H7 (cell line): Measurements from ENCODE around the gene GARIN6. TPM values are rescaled to one million over a fixed set of nuclear protein-coding genes. Genes with fewer than 3 reads are reported as not detected.
"Not testable (repeated sequence)": the region's sequence is repeated elsewhere in the genome, so short reads cannot be mapped to it uniquely, and the experiment has no call there.

Experiments
- DNase-seq: peaks from one replicate; pipeline ENCODE4 v3.0.0; 2012
- H3K27me3 ChIP-seq: 2 replicates; pipeline ENCODE4 v1.6.0; 2011; ENCODE audit warnings: mild to moderate bottlenecking, low read length; ENCODE audit not compliant: control insufficient read depth, insufficient read depth
- H3K36me3 ChIP-seq: replicated peaks from 2 replicates; pipeline ENCODE4 v1.5.1; 2011; ENCODE audit warnings: low read length; ENCODE audit not compliant: control insufficient read depth, insufficient read depth
- H3K4me3 ChIP-seq: 2 replicates; pipeline ENCODE4 v1.5.1; 2011; ENCODE audit warnings: low read depth, mild to moderate bottlenecking, control low read depth, low read length, moderate library complexity; ENCODE audit not compliant: insufficient read depth
- total RNA-seq: library from RNA; depleted of rRNA; stranded (reverse); fragments of >200 nt; shearing (Covaris generic); gene quantifications from 2 replicates; pipeline ENCODE4 v1.2.3, GENCODE V29; 2014; rRNA removed

GARIN6 gene
- not detected in 2 replicates for total RNA-seq

DNA sequence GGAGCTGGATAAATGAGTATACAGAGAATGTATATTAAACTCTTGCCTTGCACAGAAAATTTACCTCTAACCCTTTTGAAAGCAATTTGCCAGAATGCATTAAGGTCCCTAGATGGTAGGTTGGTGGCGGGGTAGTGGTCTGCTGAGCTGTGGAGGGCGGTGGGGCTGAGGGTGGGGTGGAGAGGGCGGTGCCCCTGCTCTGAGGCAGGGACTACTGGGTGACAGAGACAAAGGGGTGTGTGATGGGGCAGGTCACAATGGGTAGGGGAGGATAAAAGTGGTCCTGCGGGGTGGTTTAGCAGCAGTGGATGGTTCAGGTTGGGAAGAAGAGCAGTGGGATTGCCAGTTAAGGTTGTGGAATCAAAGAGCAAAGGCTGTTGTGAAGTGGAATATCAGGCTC, at the start of gene GARIN6:
Gene GARIN6 (plus strand): TSS at position 301 of the 400 bp plus-strand sequence. CDS start 422 bp downstream, outside the sequence.
- Histone ChIP-seq H3K27me3 (no peaks in the 10 kb centered on the region), H3K36me3 (no peaks in the 10 kb centered on the region), H3K4me3 (no peak within 1 kb of the TSS)
- no peak for DNase-seq

DNA sequence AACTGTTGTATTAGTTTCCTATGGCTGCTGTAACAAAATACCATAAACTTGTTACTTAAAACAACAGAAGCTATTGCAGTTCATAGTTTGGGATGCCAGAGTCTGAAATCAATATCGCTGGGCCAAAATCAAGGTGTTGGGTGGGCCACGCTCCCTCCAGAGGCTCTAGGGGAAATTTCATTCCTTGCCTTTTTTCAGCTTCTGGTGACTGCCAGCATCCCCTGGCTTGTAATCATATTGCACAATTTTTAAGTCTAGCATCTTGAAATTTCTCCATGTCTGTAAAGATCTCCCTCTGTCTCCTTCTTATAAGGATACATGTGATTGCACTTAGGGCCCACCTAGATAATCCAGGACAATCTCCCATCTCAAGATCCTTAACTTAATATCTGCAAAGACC, 48.8 kb upstream of the GARIN6 start:
- H3K4me3 ChIP-seq = no peak overlapping the region
- H3K27me3 ChIP-seq = no peaks in the 10 kb centered on the region
- no peaks in the 10 kb centered on the region for H3K36me3 ChIP-seq
- DNase-seq = no peak

DNA sequence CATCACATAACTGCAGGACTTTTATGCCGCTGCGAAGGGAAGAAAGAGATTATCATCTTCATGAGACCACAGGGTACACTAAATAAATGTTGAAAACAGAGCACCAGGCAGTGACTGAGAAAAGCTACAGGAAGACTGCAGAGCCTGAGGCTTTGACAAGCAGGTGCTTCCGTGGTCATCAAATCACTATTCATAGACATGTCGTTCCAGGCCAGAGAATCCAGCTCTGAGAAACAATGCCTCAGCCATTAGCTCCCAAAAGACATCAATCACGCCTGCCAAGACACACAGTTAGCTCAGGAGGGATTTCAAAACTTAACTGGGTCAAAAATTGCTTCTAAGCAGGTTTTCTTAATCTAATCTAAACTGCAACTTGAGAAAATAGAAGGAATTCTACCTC, 47.2 kb upstream of the GARIN6 start:
- Histone ChIP-seq H3K4me3 (no peak overlapping the region), H3K36me3 (no peaks in the 10 kb centered on the region), H3K27me3 (no peaks in the 10 kb centered on the region)
- no peak for DNase-seq

DNA sequence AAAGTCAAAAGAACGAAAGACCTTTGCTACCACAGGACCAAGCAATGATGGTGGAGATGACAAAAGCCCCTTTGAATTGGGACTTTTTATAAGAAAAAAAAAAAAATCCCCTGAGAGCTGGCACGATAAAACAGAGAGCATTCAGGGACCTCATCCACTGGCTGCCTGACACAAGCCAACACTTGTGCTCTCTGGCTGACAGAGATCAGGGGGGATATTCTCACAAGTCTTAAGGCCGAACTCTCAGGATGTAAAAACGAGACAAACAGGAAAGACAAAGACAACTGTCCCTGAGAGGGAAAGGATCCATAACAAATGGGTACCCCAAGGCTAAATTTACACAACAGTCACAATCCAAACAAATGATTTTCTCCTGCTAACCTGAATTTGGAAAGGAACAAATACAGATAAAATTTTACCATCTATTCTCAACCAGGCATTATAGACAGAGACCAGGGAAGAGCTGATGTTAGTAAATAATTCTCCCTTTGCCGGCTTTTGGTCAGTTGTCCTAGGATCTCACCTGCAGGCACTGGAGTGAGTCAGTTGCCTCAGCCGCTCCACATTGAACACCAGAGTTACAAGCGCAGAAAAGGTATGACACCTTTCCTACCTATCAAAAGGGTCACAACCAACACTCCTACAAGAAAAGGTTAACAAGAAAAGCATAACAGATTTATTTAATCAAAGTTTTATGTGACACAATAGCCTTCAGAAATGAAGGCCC, 37.9 kb upstream of the GARIN6 start:
- peaks cover 2% of the 10 kb centered on the region; the same call in 1 of the 2 replicates for H3K27me3 ChIP-seq
- peak; percentile 10 for DNase-seq
- no peak overlapping the region for H3K4me3 ChIP-seq
- H3K36me3 ChIP-seq = no peaks in the 10 kb centered on the region

DNA sequence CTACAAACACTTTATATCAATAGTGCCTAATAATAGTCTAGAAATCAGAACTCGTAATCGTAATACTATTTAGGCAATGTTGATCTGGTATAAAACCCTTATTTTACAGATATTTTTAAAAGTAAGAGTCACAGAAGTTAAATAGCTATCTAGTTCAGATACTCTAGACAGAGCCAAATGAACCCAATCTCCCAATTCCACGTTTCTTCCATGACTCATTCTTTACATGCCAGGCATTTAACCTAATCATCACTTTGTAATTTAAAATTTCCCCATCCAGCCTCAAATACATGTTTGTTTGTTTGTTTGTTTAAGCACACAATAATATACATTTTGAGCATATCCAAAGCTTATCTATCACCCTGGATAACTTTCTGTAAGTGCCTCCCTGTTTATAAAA, 36.4 kb upstream of the GARIN6 start:
- Histone ChIP-seq H3K27me3 (peaks cover 2% of the 10 kb centered on the region; the same call in 1 of the 2 replicates), H3K4me3 (no peak overlapping the region), H3K36me3 (no peaks in the 10 kb centered on the region)
- no peak for DNase-seq

DNA sequence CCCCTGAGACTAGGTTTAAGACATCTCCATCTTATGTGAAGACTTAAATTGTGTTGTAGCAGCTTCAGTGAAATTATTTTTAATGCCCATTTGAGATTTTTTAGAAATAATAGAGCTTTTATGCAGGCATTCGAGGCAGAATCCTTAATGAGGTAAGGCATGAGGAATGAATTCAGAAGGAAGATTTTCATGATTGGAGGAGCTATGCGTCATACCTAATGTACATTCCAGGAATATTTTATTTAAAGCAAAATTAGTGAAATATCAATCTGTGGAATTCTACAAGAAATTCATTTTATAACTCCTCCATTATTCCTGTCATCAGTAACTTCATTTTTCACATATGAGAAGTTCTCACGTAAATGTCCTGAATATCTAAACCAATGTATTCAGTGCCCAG, 36.0 kb upstream of the GARIN6 start:
- no peak for DNase-seq
- Histone ChIP-seq H3K36me3 (no peaks in the 10 kb centered on the region), H3K4me3 (no peak overlapping the region), H3K27me3 (peaks cover 2% of the 10 kb centered on the region; the same call in 1 of the 2 replicates)

DNA sequence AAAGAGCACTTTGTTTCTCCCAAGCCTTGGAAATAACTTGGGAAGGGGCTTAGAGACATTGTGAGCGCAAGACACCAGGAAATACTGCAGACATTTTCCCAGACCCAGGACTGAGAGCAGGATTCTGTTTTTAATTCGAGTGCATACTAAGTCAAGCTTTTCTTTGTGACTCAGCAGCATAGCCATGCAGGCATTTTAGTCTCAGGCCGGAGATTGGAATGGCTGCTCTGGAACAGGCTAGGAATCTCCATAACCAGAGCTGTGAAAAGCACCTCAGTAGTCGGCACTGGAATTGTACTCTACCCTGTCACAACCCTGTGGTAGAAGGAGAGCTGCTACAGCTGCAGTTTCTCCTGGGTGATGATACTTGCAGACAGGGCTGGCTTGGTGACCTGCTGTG, 28.9 kb upstream of the GARIN6 start:
- Histone ChIP-seq H3K4me3 (no peak overlapping the region), H3K27me3 (no peaks in the 10 kb centered on the region), H3K36me3 (no peaks in the 10 kb centered on the region)
- DNase-seq = no peak

DNA sequence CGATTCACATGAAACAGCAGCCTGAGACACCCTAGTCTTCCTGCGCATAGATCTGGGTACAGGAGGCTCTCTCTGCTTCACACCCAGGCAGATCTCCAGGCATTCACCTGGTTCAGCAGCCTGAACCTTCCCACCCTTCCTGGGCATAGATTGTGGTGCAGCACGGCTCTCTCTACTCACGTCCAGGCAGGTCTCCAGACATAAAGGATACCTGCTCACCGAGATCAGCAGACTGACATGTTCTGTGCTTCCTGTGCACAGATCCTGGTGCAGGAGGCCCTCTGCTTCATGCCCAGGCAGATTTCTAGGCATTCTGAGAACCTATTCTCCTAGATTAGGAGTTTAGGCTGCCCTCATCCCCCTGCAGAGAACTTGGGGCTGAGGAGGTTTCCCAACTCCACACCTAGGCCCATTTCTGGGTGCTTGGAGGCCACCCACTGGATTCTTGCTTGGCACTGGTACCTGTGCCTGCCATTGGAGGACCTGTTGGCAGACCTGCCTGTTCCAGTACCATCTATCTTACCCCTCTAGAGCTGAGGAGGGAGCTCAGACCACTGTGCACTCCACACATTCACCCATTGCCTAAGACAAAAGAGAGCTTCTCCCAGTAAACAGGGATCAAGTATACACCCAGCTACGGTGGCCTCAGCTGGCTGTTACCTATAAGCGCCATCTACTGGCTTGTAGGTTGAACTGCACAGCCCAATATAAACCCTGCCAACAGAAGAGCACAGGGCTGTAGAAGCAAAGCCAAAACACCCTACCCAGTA, 28.0 kb upstream of the GARIN6 start:
- H3K27me3 ChIP-seq = no peaks in the 10 kb centered on the region
- peak; percentile 15 for DNase-seq
- H3K4me3 ChIP-seq = no peak overlapping the region
- no peaks in the 10 kb centered on the region for H3K36me3 ChIP-seq

DNA sequence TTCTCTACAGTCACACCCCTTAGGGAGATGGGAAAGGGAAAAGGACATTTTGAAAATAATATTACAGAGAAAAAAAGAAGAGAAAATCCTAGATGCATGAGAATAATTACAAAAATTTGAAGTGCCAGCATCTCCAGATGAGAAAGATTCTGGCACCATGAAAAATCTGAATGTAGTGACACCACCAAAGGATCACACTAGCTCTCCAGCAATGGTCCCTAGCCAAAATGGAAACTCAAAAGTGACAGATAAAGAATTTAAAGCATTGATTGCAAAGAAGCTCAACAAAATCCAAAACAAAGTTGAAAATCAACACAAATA, 27.4 kb upstream of the GARIN6 start:
- no peaks in the 10 kb centered on the region for H3K27me3 ChIP-seq
- H3K4me3 ChIP-seq = no peak overlapping the region
- H3K36me3 ChIP-seq = no peaks in the 10 kb centered on the region
- DNase-seq = no peak

DNA sequence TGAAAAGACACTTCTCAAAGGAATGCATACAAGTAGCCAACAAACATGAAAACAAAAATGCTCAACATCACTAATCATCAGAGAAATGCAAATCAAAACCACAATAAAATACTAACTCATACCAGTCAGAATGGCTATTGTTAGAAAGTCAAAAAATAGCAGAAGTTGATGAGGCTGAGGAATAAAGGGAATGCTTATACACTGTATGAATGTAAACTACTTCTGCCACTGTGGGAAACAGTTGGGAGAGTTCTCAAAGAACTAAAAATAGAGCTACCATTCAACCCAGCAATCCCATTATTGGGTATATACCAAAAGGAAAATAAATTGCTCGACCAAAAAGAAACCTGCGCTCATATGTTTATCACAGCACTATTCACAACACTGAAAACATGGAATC, 23.0 kb upstream of the GARIN6 start:
- not testable (repeated sequence) for H3K4me3 ChIP-seq, DNase-seq, H3K36me3 ChIP-seq, H3K27me3 ChIP-seq

DNA sequence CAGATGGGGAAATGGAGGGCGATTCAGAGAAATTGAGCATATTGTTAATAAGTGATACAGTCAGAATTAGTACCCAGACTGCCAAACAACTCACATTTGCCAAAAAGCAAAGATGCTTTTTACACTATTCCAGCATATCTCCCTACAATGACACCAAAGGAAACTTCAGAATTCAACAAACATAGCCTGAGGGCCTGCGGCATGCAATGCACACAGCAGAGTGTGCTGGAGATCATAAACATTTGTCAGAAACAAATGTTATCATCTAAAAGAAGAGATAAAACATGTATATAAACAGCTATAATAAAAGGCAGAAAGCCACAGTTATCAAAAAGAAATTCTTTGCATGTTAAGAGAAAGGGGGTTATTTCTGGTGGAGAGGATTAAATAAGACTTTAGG, 20.1 kb upstream of the GARIN6 start:
- no peak overlapping the region for H3K4me3 ChIP-seq
- H3K36me3 ChIP-seq = no peaks in the 10 kb centered on the region
- DNase-seq = no peak
- no peaks in the 10 kb centered on the region for H3K27me3 ChIP-seq

DNA sequence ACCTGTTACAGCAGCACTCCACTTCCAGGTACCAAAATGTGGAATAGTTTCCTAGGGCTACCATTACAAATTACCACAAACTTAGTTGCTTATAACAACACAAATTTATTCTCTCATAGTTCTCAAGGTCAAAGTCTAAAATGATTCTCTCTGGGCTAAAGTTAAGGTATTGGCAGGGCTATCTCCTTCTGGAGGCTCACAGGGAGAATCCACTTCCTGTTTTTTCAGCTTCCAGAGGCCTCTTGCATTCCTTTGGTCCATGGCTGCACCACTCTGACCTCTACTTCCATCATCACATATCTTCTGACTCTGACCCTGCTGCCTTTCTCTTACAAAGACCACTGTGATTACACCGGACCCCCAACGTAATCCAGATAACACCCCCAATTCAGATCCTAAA, 2.9 kb upstream of the GARIN6 start:
- H3K4me3 ChIP-seq = no peak overlapping the region
- peak; percentile 5 for DNase-seq
- H3K36me3 ChIP-seq = no peaks in the 10 kb centered on the region
- H3K27me3 ChIP-seq = no peaks in the 10 kb centered on the region

DNA sequence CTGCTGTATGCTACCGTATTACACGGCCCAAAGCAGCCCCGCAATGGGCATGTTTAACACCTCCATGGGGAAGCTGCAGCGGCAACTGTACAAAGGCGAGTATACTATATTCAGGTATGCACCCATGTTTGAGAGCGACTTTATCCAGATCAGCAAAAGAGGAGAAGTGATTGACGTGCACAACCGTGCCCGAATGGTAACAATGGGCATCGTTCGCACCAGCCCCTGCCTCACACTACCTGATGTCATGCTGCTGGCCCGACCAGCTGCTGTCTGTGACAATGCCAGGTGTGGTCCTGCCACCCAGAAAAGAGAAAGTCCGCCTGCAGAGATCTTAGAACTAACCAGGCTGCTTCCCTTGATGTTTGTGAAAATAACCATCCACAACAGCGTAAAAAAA, 630 bp downstream of the GARIN6 start:
- Histone ChIP-seq H3K36me3 (no peaks in the 10 kb centered on the region), H3K4me3 (no peak overlapping the region), H3K27me3 (no peaks in the 10 kb centered on the region)
- no peak for DNase-seq

DNA sequence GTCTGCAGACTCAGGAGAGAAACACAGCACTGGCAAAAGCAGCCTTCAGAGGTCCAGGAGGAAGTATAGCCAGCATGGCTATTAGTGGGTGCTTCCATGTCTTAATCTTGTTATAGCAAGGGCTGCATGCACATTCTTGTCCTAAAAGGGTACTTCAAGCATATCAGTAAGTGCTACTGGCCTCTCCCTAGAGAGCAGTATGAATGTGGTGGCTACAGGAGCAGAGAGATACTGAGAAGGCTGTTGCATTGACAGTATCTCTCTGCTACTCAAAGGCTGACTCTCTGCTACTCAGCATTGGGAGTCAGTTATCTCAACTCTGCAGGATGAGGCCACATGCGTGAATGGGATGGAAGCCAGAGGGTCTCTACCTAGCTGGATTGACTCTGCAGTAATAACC, 2.0 kb downstream of the GARIN6 start:
- DNase-seq = no peak
- H3K27me3 ChIP-seq = no peaks in the 10 kb centered on the region
- no peak overlapping the region for H3K4me3 ChIP-seq
- H3K36me3 ChIP-seq = no peaks in the 10 kb centered on the region

DNA sequence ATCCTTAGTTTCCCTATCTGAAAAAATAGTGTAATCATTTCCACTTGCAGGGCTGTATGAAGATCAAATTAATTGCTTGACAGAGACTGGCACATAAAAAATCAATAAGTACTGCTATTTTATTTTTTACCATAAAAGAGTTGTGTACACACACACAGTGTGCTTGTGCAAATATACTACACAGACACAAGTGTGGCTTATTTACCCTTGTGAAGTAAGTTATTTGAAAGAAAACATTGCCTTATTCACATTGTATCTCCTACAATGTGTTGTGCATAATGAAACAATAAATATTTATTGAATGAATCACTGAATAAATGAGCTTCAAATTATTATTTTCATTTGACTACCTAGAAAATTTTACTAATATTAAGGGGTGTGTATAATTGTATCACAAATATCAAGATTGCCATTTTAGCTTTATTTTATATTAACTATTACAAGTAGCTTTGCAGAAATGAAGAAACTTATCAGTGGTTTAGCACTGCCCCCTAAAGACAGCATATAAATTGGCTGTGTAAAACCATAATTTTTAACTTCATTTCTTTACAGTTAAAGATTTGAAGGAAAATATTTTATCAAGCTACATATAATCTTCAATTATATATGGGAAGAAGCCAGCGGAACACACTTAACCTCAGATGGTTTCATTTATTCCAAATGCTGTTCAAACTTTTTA, 11.3 kb downstream of the GARIN6 start:
- H3K4me3 ChIP-seq = no peak overlapping the region
- no peaks in the 10 kb centered on the region for H3K27me3 ChIP-seq
- DNase-seq = no peak
- no peaks in the 10 kb centered on the region for H3K36me3 ChIP-seq
